Renal cortical epithelial cell (primary cell): ENCODE measurements around the gene ATP6AP1. TPM values are rescaled to one million over a fixed set of nuclear protein-coding genes. Genes with fewer than 3 reads are reported as not detected.

ENCODE experiments used
- total RNA-seq: library from RNA; depleted of rRNA; stranded (reverse); fragments of >200 nt; gene quantifications from 2 replicates; pipeline ENCODE4 v1.2.3, GENCODE V29; 2014

The ATP6AP1 gene
- total RNA-seq, 1 donor from 2014 or later = 70.8 TPM

Other genes with a start within 250 kb of the ATP6AP1 start
- not detected in 2 replicates for gene OPN1MW, start 246.1 kb upstream of the ATP6AP1 start, total RNA-seq
- gene OPN1MW2, start 208.9 kb upstream of the ATP6AP1 start, total RNA-seq = not detected in 2 replicates
- not detected in 2 replicates for gene OPN1MW3, start 171.1 kb upstream of the ATP6AP1 start, total RNA-seq
- gene TEX28, start 133.6 kb upstream of the ATP6AP1 start, total RNA-seq = not detected in 2 replicates
- not detected in 2 replicates for gene TKTL1, start 132.9 kb upstream of the ATP6AP1 start, total RNA-seq
- gene FLNA, start 54.0 kb upstream of the ATP6AP1 start, total RNA-seq = 1,833 and 2,112 TPM in 2 replicates
- gene EMD, start 49.4 kb upstream of the ATP6AP1 start, total RNA-seq = 14.9 and 16.8 TPM in 2 replicates
- 3,735 and 5,196 TPM in 2 replicates for gene RPL10, start 30.3 kb upstream of the ATP6AP1 start, total RNA-seq
- gene DNASE1L1, start 19.4 kb upstream of the ATP6AP1 start, total RNA-seq = 34.7 and 42.5 TPM in 2 replicates
- 16.8 and 21.2 TPM in 2 replicates for gene TAFAZZIN, start 17.1 kb upstream of the ATP6AP1 start, total RNA-seq
- 37.3 and 104 TPM in 2 replicates for gene GDI1, start 8.5 kb downstream of the ATP6AP1 start, total RNA-seq
- gene FAM50A, start 15.5 kb downstream of the ATP6AP1 start, total RNA-seq = 65.8 and 71.8 TPM in 2 replicates
- gene PLXNA3, start 29.6 kb downstream of the ATP6AP1 start, total RNA-seq = 13.0 and 33.7 TPM in 2 replicates
- 14.0 and 24.5 TPM in 2 replicates for gene LAGE3, start 50.6 kb downstream of the ATP6AP1 start, total RNA-seq
- gene UBL4A, start 57.9 kb downstream of the ATP6AP1 start, total RNA-seq = 48.8 and 65.8 TPM in 2 replicates
- gene SLC10A3, start 62.0 kb downstream of the ATP6AP1 start, total RNA-seq = 10.9 and 47.0 TPM in 2 replicates
- gene FAM3A, start 87.6 kb downstream of the ATP6AP1 start, total RNA-seq = 16.5 and 42.0 TPM in 2 replicates
- gene G6PD, start 118.2 kb downstream of the ATP6AP1 start, total RNA-seq = 30.6 and 152 TPM in 2 replicates
- 14.9 and 17.9 TPM in 2 replicates for gene IKBKG, start 118.9 kb downstream of the ATP6AP1 start, total RNA-seq
- not detected in 2 replicates for gene CTAG1A, start 156.5 kb downstream of the ATP6AP1 start, total RNA-seq
- gene CTAG1B, start 190.6 kb downstream of the ATP6AP1 start, total RNA-seq = not detected in 2 replicates
- not detected in 2 replicates for gene CTAG2, start 224.9 kb downstream of the ATP6AP1 start, total RNA-seq